Neuronal stem cell (in vitro differentiated cells): ENCODE measurements around the gene CASP9.

Experiments used
- DNase-seq: peaks from one replicate; pipeline ENCODE4 v3.0.0-alpha.2; 2013; ENCODE audit warnings: low spot score
- H2AFZ ChIP-seq: one replicate; pipeline ENCODE4 v1.6.1; 2013; ENCODE audit warnings: mild to moderate bottlenecking, low read length, inconsistent platforms
- H2AK5ac ChIP-seq: 2 replicates; pipeline ENCODE4 v1.6.1; 2013; ENCODE audit warnings: low read depth, mild to moderate bottlenecking, inconsistent platforms, low read length, moderate library complexity, mixed read lengths
- H2BK120ac ChIP-seq: 2 replicates; pipeline ENCODE4 v1.6.1; 2013; ENCODE audit warnings: low read depth, mild to moderate bottlenecking, inconsistent platforms, low read length, moderate library complexity, mixed read lengths
- H2BK12ac ChIP-seq: one replicate; pipeline ENCODE4 v1.6.1; 2013; ENCODE audit warnings: low read length, inconsistent platforms
- H2BK15ac ChIP-seq: 2 replicates; pipeline ENCODE4 v1.6.1; 2013; ENCODE audit warnings: mild to moderate bottlenecking, low read length, inconsistent platforms, mixed read lengths
- H2BK5ac ChIP-seq: one replicate; pipeline ENCODE4 v1.6.1; 2013; ENCODE audit warnings: inconsistent platforms, mild to moderate bottlenecking, low read length, moderate library complexity
- H3K14ac ChIP-seq: one replicate; pipeline ENCODE4 v1.6.1; 2013; ENCODE audit warnings: low read length, inconsistent platforms
- H3K18ac ChIP-seq: 2 replicates; pipeline ENCODE4 v1.6.1; 2013; ENCODE audit warnings: low read length, inconsistent platforms
- H3K23ac ChIP-seq: 2 replicates; pipeline ENCODE4 v1.6.1; 2013; ENCODE audit warnings: low read depth, mild to moderate bottlenecking, mixed read lengths, low read length, inconsistent platforms; ENCODE audit not compliant: poor library complexity
- H3K27ac ChIP-seq: replicated peaks from 3 replicates; pipeline ENCODE4 v1.5.1; 2013; ENCODE audit warnings: low read length, inconsistent platforms
- H3K27me3 ChIP-seq, 3 experiments: 2 replicates each; pipeline ENCODE4 v1.6.1; 2013; ENCODE audit warnings: low read length in 3 of 3, mild to moderate bottlenecking in 2 of 3, inconsistent platforms in 1 of 3, low read depth in 1 of 3, mixed read lengths in 1 of 3, moderate library complexity in 1 of 3; ENCODE audit not compliant: control insufficient read depth in 3 of 3, insufficient read depth in 3 of 3
- H3K36me3 ChIP-seq, 2 donors: replicated peaks in 1 of 2; 2 replicates each; pipeline ENCODE4 v1.6.1; 2013; ENCODE audit warnings: low read length in 2 of 2; ENCODE audit not compliant: control insufficient read depth in 2 of 2, insufficient read depth in 2 of 2
- H3K4ac ChIP-seq: 2 replicates; pipeline ENCODE4 v1.6.1; 2013; ENCODE audit warnings: inconsistent platforms, mild to moderate bottlenecking, low read length, moderate library complexity
- H3K4me1 ChIP-seq, 2 donors: 1 replicate in 1 of 2; 2 replicates in 1 of 2; pipeline ENCODE4 v1.6.1; 2013; ENCODE audit warnings: low read length in 2 of 2, low read depth in 1 of 2; ENCODE audit not compliant: control insufficient read depth in 2 of 2, insufficient read depth in 1 of 2
- H3K4me2 ChIP-seq: one replicate; pipeline ENCODE4 v1.6.1; 2013; ENCODE audit warnings: mild to moderate bottlenecking, low read length, inconsistent platforms; ENCODE audit not compliant: insufficient read depth, poor library complexity, severe bottlenecking
- H3K4me3 ChIP-seq, 2 donors: 2 replicates each; pipeline ENCODE4 v1.5.1; 2013; ENCODE audit warnings: low read length in 2 of 2, mild to moderate bottlenecking in 2 of 2, inconsistent platforms in 1 of 2, moderate library complexity in 1 of 2
- H3K79me1 ChIP-seq: one replicate; pipeline ENCODE4 v1.6.1; 2013; ENCODE audit warnings: low read depth, mild to moderate bottlenecking, inconsistent platforms, low read length, moderate library complexity
- H3K9ac ChIP-seq: one replicate; pipeline ENCODE4 v1.6.1; 2013; ENCODE audit warnings: mild to moderate bottlenecking, low read depth, low read length, inconsistent platforms; ENCODE audit not compliant: poor library complexity
- H3K9me3 ChIP-seq, 2 donors: replicated peaks in 1 of 2; 2 replicates each; pipeline versions ENCODE3 to v1.6.1; 2013; ENCODE audit warnings: low read length in 2 of 2, mild to moderate bottlenecking in 2 of 2, inconsistent platforms in 1 of 2, low read depth in 1 of 2, mixed read lengths in 1 of 2, moderate library complexity in 1 of 2; ENCODE audit not compliant: control insufficient read depth in 2 of 2, insufficient read depth in 1 of 2
- H4K8ac ChIP-seq: one replicate; pipeline ENCODE4 v1.6.1; 2013; ENCODE audit warnings: low read depth, mild to moderate bottlenecking, inconsistent platforms, low read length, moderate library complexity
- H4K91ac ChIP-seq: one replicate; pipeline ENCODE4 v1.6.1; 2013; ENCODE audit warnings: low read length, low read depth, mild to moderate bottlenecking, inconsistent platforms; ENCODE audit not compliant: poor library complexity
- WGBS, 2 donors: extraction: QIAGEN DNeasy Blood & Tissue Kit; methylation state at CpG; one replicate each; pipeline ENCODE4 v1.1.7; 2013; ENCODE audit warnings: missing lambda C conversion rate in 2 of 2, mixed read lengths in 1 of 2; ENCODE audit not compliant: insufficient read length in 2 of 2, insufficient replicate concordance in 1 of 2; ENCODE audit errors: extremely low coverage in 2 of 2; 5-methylcytosine and 5-hydroxymethylcytosine counted together

Gene CASP9

GRCh38 chr1:15526021-15526489 is 2.0 kb upstream of the CASP9 start:
- Histone ChIP-seq H3K4me3 (peak overlapping the region in 1 of 2 donors; percentile 81), H4K8ac (no peak overlapping the region), H3K27me3 (no peaks in the 10 kb centered on the region), H3K27ac (no peak overlapping the region), H3K9me3 (no peaks in the 10 kb centered on the region), H2BK15ac (no peak overlapping the region), H4K91ac (no peak overlapping the region), H3K36me3 (peaks cover 2 to 20% of the 10 kb centered on the region in 2 donors), H3K4me1 (peaks cover 4 to 11% of the 10 kb centered on the region in 2 donors), H3K4ac (no peak overlapping the region), H3K9ac (no peak overlapping the region), H2AK5ac (no peak overlapping the region), H2BK5ac (no peak overlapping the region), H2AFZ (peak overlapping the region; percentile 46), H2BK120ac (no peak overlapping the region), H3K4me2 (peak overlapping the region; percentile 29), H3K14ac (no peak overlapping the region), H3K79me1 (no peaks in the 10 kb centered on the region), H3K18ac (no peak overlapping the region), H2BK12ac (no peak overlapping the region), H3K23ac (no peak overlapping the region)
- DNase-seq: no peak
- no CpG with 5 or more reads among the region's 9 CpGs for WGBS, 2 donors

- Histone ChIP-seq H3K4me3 (peak overlapping the region; percentile 81), H4K91ac (no peak overlapping the region), H3K79me1 (no peaks in the 10 kb centered on the region), H3K18ac (peak overlapping the region; percentile 5), H3K4ac (no peak overlapping the region), H3K4me1 (peaks cover 4 to 11% of the 10 kb centered on the region in 2 donors), H2BK120ac (no peak overlapping the region), H4K8ac (no peak overlapping the region), H3K27me3 (no peaks in the 10 kb centered on the region), H3K14ac (no peak overlapping the region), H3K27ac (peak overlapping the region; percentile 53), H2BK5ac (no peak overlapping the region), H3K36me3 (peaks cover 0 to 14% of the 10 kb centered on the region in 2 donors), H2AFZ (peak overlapping the region; percentile 93), H2BK15ac (no peak overlapping the region), H2AK5ac (no peak overlapping the region), H3K4me2 (peak overlapping the region; percentile 67), H3K9ac (no peak overlapping the region), H3K23ac (no peak overlapping the region), H2BK12ac (no peak overlapping the region), H3K9me3 (no peaks in the 10 kb centered on the region)
- peak; percentile 98 for DNase-seq
- WGBS, 2 donors: no CpG with 5 or more reads among the region's 40 CpGs
Observed at GRCh38 chr1:15525050-15526020, 1.3 kb upstream of the CASP9 start.

GRCh38 chr1:15524283-15525049 is 451 bp upstream of the CASP9 start:
- Histone ChIP-seq H2BK12ac (peak overlapping the region; percentile 93), H3K14ac (peak overlapping the region; percentile 92), H3K36me3 (peaks cover 0 to 5% of the 10 kb centered on the region in 2 donors), H4K91ac (peak overlapping the region; percentile 82), H3K23ac (peak overlapping the region; percentile 98), H3K4me1 (peaks cover 4 to 11% of the 10 kb centered on the region in 2 donors), H3K9ac (peak overlapping the region; percentile 91), H4K8ac (no peak overlapping the region), H3K4me2 (peak overlapping the region; percentile 42), H2AK5ac (no peak overlapping the region), H2BK5ac (no peak overlapping the region), H3K18ac (peak overlapping the region; percentile 100), H3K27me3 (no peaks in the 10 kb centered on the region), H3K4ac (no peak overlapping the region), H3K79me1 (no peaks in the 10 kb centered on the region), H3K4me3 (peak overlapping the region; percentile 81 to 98), H3K9me3 (no peaks in the 10 kb centered on the region), H3K27ac (peak overlapping the region; percentile 97), H2BK120ac (no peak overlapping the region), H2AFZ (peak overlapping the region; percentile 99), H2BK15ac (peak overlapping the region; percentile 63)
- no CpG with 5 or more reads among the region's 88 CpGs for WGBS, 2 donors
- DNase-seq: peak; percentile 99
